Stimulated activated CD8-positive, alpha-beta memory T cell treated with anti-CD3 and anti-CD28 coated beads, Interleukin-2, amount 100 ng/mL, for 48 hours (primary cell): ENCODE results near the gene UPF1.
"Not testable (repeated sequence)": the region's sequence is repeated elsewhere in the genome, so short reads cannot be mapped to it uniquely, and the experiment has no call there.

Source experiments
- DNase-seq, 2 donors: peaks; one replicate each; pipeline ENCODE4 v3.0.0-alpha.2; 2020; ENCODE audit warnings: low read depth in 2 of 2

The UPF1 gene

GRCh38 chr19:18799389-18799970 is 32.3 kb upstream of the UPF1 start:
- no peak for DNase-seq

- DNase-seq: no peak
Observed at GRCh38 chr19:18800079-18800478, 31.7 kb upstream of the UPF1 start.

GRCh38 chr19:18800636-18801035 is 31.1 kb upstream of the UPF1 start:
- no peak for DNase-seq

- no peak for DNase-seq
Observed at GRCh38 chr19:18802354-18802753, 29.4 kb upstream of the UPF1 start.

GRCh38 chr19:18803550-18804138 is 28.1 kb upstream of the UPF1 start:
- no peak for DNase-seq

- no peak for DNase-seq
Observed at GRCh38 chr19:18804139-18804601, 27.6 kb upstream of the UPF1 start.

GRCh38 chr19:18804643-18805042 is 27.1 kb upstream of the UPF1 start:
- DNase-seq: no peak

GRCh38 chr19:18807861-18808331 is 23.9 kb upstream of the UPF1 start:
- DNase-seq: no peak

- DNase-seq: no peak
Observed at GRCh38 chr19:18809149-18809868, 22.4 kb upstream of the UPF1 start.

- DNase-seq: not testable (repeated sequence)
Observed at GRCh38 chr19:18811638-18812037, 20.1 kb upstream of the UPF1 start.

- no peak for DNase-seq
Observed at GRCh38 chr19:18814063-18814462, 17.7 kb upstream of the UPF1 start.

- no peak for DNase-seq
Observed at GRCh38 chr19:18815673-18816072, 16.1 kb upstream of the UPF1 start.

- DNase-seq: not testable (repeated sequence)
Observed at GRCh38 chr19:18816645-18817044, 15.1 kb upstream of the UPF1 start.

- no peak for DNase-seq
Observed at GRCh38 chr19:18817574-18817973, 14.2 kb upstream of the UPF1 start.

GRCh38 chr19:18828786-18829185 is 3.0 kb upstream of the UPF1 start:
- no peak for DNase-seq

GRCh38 chr19:18830488-18830887 is 1.3 kb upstream of the UPF1 start:
- no peak for DNase-seq

- no peak for DNase-seq
Observed at GRCh38 chr19:18832306-18833140, 764 bp downstream of the UPF1 start.

GRCh38 chr19:18833141-18833476 is 1.4 kb downstream of the UPF1 start:
- DNase-seq: no peak

- no peak for DNase-seq
Observed at GRCh38 chr19:18833849-18834643, 2.3 kb downstream of the UPF1 start.

- no peak for DNase-seq
Observed at GRCh38 chr19:18834644-18834984, 2.9 kb downstream of the UPF1 start.

GRCh38 chr19:18839465-18840287 is 7.9 kb downstream of the UPF1 start:
- no peak for DNase-seq
